ENCODE data around the gene GALNTL6. TPM values are rescaled to one million over a fixed set of nuclear protein-coding genes. Genes with fewer than 3 reads are reported as not detected.

GALNTL6 gene
- total and polyA plus RNA-seq, 2 experiments from 2014 or later: 0.38 to 0.40 TPM

DNA sequence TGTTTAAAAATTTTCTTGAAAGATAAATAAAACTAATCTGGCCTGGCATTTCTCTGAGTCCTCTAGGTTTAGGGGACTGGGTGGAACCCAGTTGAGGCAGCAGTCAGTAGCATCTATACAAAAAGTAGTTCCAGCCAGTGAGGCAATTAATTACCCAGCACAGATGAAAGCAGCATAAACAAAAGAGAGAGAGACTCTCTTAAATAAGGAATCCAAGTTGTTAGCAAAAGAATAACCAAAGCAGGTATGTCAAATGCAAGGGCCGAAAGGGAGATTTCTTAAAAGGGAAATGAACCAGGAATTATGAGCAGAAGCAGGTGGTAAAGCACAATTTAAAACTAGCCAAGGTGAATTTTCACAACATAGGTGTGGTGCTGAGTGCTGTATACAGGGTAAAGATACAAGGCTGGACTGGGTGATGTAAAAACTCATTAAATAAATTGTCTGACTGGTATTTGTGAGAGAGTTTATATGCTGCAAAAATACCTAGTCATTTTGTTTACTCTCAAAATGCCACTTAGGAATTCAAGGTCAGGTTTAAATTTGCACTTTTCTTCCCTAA is 1260.8 kb downstream of the GALNTL6 start:
- H3K4me3 Mint-ChIP-seq: peak overlapping the region; percentile 21; the same call in 2 of the 3 replicates
- H3K9me3 Mint-ChIP-seq: peaks cover 43% of the 10 kb centered on the region
- Histone ChIP-seq H3K27me3 (ENCODE audit: insufficient read depth) (no peaks in the 10 kb centered on the region), H3K27ac (ENCODE audit: low read depth) (peak overlapping the region; percentile 79), H3K36me3 (ENCODE audit: insufficient read depth) (peaks cover 8% of the 10 kb centered on the region), H3K79me2 (replicated peaks; ENCODE audit: insufficient read depth) (no peaks in the 10 kb centered on the region), H2AFZ (no peak overlapping the region), H3K4me1 (ENCODE audit: insufficient read depth) (peaks cover 23% of the 10 kb centered on the region), H3F3A (replicated peaks; ENCODE audit: low read depth) (no peaks in the 10 kb centered on the region; the same call in 1 of the 2 replicates), H3K4me3 (peak overlapping the region; percentile 12; the same call in 1 of the 2 replicates), H3K4me2 (peak overlapping the region; percentile 52), H3K9me2 (ENCODE audit: insufficient read depth) (no peaks in the 10 kb centered on the region; the same call in 1 of the 2 replicates), H4K20me1 (replicated peaks; ENCODE audit: insufficient read depth) (no peaks in the 10 kb centered on the region)
- H3K4me1 Mint-ChIP-seq: peaks cover 33% of the 10 kb centered on the region
- DNase-seq (ENCODE audit: low spot score) (peak; percentile 70), ATAC-seq (peak; percentile 83)
- peaks cover 50% of the 10 kb centered on the region for H3K36me3 Mint-ChIP-seq (ENCODE audit: low read depth)
- TF ChIP-seq NANOG (IDR thresholded peaks at IDR 0.05; ENCODE audit: borderline replicate concordance): peak; percentile 81
- TF ChIP-seq, protein P1, sequence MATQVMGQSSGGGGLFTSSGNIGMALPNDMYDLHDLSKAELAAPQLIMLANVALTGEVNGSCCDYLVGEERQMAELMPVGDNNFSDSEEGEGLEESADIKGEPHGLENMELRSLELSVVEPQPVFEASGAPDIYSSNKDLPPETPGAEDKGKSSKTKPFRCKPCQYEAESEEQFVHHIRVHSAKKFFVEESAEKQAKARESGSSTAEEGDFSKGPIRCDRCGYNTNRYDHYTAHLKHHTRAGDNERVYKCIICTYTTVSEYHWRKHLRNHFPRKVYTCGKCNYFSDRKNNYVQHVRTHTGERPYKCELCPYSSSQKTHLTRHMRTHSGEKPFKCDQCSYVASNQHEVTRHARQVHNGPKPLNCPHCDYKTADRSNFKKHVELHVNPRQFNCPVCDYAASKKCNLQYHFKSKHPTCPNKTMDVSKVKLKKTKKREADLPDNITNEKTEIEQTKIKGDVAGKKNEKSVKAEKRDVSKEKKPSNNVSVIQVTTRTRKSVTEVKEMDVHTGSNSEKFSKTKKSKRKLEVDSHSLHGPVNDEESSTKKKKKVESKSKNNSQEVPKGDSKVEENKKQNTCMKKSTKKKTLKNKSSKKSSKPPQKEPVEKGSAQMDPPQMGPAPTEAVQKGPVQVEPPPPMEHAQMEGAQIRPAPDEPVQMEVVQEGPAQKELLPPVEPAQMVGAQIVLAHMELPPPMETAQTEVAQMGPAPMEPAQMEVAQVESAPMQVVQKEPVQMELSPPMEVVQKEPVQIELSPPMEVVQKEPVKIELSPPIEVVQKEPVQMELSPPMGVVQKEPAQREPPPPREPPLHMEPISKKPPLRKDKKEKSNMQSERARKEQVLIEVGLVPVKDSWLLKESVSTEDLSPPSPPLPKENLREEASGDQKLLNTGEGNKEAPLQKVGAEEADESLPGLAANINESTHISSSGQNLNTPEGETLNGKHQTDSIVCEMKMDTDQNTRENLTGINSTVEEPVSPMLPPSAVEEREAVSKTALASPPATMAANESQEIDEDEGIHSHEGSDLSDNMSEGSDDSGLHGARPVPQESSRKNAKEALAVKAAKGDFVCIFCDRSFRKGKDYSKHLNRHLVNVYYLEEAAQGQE (IDR thresholded peaks at IDR 0.05; ENCODE audit: unreplicated experiment): no peak
- peak overlapping the region; percentile 98 for H3K27ac Mint-ChIP-seq
- H3K27me3 Mint-ChIP-seq (ENCODE audit: insufficient read depth, low read depth, poor library complexity): no peaks in the 10 kb centered on the region

DNA sequence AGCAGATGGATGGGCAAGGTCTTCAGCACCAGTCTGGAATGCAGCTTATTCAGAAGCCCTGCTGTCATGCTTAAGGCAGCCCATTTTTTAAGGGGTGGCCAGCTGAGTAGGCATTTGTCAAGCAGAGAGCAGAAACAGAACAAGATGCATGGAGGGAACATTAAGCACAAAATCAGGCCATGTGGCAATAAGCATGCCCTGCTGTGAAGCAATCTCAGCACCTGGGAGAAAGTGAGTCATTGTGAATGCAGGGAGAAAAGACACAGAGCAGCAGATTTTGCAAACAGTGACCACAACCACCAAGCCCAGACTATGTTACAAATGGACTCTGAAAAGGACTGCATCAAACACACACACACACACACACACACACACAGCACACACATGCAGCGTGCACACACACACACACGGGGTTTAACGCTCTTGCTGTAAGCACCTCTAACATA is 1261.3 kb downstream of the GALNTL6 start:
- H3K27ac ChIP-seq (ENCODE audit: low read depth): peak overlapping the region; percentile 79
- no peak for TF ChIP-seq ZNF114 (CRISPR knock-in tag; IDR thresholded peaks at IDR 0.05)
- peak; percentile 89 for TF ChIP-seq NANOG (IDR thresholded peaks at IDR 0.05; ENCODE audit: borderline replicate concordance)
- 0 out of 2 replicates have a peak, but pooled peaks have one; percentile 44 for TF ChIP-seq CREB1 (CRISPR knock-in tag; IDR thresholded peaks at IDR 0.05; ENCODE audit: low read depth)
- TF ChIP-seq, protein P2, sequence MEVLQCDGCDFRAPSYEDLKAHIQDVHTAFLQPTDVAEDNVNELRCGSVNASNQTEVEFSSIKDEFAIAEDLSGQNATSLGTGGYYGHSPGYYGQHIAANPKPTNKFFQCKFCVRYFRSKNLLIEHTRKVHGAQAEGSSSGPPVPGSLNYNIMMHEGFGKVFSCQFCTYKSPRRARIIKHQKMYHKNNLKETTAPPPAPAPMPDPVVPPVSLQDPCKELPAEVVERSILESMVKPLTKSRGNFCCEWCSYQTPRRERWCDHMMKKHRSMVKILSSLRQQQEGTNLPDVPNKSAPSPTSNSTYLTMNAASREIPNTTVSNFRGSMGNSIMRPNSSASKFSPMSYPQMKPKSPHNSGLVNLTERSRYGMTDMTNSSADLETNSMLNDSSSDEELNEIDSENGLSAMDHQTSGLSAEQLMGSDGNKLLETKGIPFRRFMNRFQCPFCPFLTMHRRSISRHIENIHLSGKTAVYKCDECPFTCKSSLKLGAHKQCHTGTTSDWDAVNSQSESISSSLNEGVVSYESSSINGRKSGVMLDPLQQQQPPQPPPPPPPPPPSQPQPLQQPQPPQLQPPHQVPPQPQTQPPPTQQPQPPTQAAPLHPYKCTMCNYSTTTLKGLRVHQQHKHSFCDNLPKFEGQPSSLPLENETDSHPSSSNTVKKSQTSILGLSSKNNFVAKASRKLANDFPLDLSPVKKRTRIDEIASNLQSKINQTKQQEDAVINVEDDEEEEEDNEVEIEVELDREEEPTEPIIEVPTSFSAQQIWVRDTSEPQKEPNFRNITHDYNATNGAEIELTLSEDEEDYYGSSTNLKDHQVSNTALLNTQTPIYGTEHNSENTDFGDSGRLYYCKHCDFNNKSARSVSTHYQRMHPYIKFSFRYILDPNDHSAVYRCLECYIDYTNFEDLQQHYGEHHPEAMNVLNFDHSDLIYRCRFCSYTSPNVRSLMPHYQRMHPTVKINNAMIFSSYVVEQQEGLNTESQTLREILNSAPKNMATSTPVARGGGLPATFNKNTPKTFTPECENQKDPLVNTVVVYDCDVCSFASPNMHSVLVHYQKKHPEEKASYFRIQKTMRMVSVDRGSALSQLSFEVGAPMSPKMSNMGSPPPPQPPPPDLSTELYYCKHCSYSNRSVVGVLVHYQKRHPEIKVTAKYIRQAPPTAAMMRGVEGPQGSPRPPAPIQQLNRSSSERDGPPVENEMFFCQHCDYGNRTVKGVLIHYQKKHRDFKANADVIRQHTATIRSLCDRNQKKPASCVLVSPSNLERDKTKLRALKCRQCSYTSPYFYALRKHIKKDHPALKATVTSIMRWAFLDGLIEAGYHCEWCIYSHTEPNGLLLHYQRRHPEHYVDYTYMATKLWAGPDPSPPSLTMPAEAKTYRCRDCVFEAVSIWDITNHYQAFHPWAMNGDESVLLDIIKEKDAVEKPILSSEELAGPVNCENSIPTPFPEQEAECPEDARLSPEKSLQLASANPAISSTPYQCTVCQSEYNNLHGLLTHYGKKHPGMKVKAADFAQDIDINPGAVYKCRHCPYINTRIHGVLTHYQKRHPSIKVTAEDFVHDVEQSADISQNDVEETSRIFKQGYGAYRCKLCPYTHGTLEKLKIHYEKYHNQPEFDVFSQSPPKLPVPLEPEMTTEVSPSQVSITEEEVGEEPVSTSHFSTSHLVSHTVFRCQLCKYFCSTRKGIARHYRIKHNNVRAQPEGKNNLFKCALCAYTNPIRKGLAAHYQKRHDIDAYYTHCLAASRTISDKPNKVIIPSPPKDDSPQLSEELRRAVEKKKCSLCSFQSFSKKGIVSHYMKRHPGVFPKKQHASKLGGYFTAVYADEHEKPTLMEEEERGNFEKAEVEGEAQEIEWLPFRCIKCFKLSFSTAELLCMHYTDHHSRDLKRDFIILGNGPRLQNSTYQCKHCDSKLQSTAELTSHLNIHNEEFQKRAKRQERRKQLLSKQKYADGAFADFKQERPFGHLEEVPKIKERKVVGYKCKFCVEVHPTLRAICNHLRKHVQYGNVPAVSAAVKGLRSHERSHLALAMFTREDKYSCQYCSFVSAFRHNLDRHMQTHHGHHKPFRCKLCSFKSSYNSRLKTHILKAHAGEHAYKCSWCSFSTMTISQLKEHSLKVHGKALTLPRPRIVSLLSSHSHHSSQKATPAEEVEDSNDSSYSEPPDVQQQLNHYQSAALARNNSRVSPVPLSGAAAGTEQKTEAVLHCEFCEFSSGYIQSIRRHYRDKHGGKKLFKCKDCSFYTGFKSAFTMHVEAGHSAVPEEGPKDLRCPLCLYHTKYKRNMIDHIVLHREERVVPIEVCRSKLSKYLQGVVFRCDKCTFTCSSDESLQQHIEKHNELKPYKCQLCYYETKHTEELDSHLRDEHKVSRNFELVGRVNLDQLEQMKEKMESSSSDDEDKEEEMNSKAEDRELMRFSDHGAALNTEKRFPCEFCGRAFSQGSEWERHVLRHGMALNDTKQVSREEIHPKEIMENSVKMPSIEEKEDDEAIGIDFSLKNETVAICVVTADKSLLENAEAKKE (CRISPR knock-in tag; IDR thresholded peaks at IDR 0.05): peak; percentile 89
- Mint-ChIP-seq H3K27ac (peak overlapping the region; percentile 98), H3K36me3 (ENCODE audit: low read depth) (peaks cover 48% of the 10 kb centered on the region), H3K4me1 (peaks cover 33% of the 10 kb centered on the region), H3K9me3 (peaks cover 43% of the 10 kb centered on the region), H3K4me3 (peak overlapping the region; percentile 15; the same call in 2 of the 3 replicates), H3K27me3 (ENCODE audit: insufficient read depth, low read depth, poor library complexity) (no peaks in the 10 kb centered on the region)
- no peaks in the 10 kb centered on the region for H3K79me2 ChIP-seq (replicated peaks; ENCODE audit: insufficient read depth)
- no peak overlapping the region for H3K4me3 ChIP-seq
- no peaks in the 10 kb centered on the region for H3K27me3 ChIP-seq (ENCODE audit: insufficient read depth)
- peak; percentile 76 for DNase-seq (ENCODE audit: low spot score)
- peak overlapping the region; percentile 52 for H3K4me2 ChIP-seq
- H3K9me2 ChIP-seq (ENCODE audit: insufficient read depth): no peaks in the 10 kb centered on the region; the same call in 1 of the 2 replicates
- no peaks in the 10 kb centered on the region; the same call in 1 of the 2 replicates for H3F3A ChIP-seq (replicated peaks; ENCODE audit: low read depth)
- H4K20me1 ChIP-seq (replicated peaks; ENCODE audit: insufficient read depth): no peaks in the 10 kb centered on the region
- H3K4me1 ChIP-seq (ENCODE audit: insufficient read depth): peaks cover 23% of the 10 kb centered on the region
- H3K36me3 ChIP-seq (ENCODE audit: insufficient read depth): peaks cover 3% of the 10 kb centered on the region
- peak; percentile 97 for ATAC-seq
- H2AFZ ChIP-seq: no peak overlapping the region
